Panc1 (cell line): ENCODE measurements around the gene MYRIP. TPM values are rescaled to one million over a fixed set of nuclear protein-coding genes. Genes with fewer than 3 reads are reported as not detected.

Experiments
- ATAC-seq: fragments of 200-7000 bp; cut with Tn5 transposase; 2 replicates; pipeline ENCODE4 v1.9.1; 2020; ENCODE audit warnings: mild to moderate bottlenecking, moderate library complexity
- BruUV-seq: library from RNA; stranded (reverse); fragments of 400-500 nt; replicated peaks from 2 replicates; lab custom pipeline; 2021; lab: Mats Ljungman, UMichigan
- CTCF ChIA-PET: fragments of 300-600 bp; sonication (Branson Sonifier 250); formaldehyde crosslinking; loops from one replicate; lab custom pipeline; 2022; ENCODE audit warnings: antibody characterized with exemption; lab: Charles Lee
- POLR2A ChIA-PET: fragments of 300-600 bp; sonication (Branson Sonifier 250); formaldehyde crosslinking; loops from one replicate; lab custom pipeline; 2022; ENCODE audit warnings: antibody characterized with exemption; lab: Charles Lee
- DNase-seq: peaks from one replicate; pipeline ENCODE4 v3.0.0-alpha.2; 2010; ENCODE audit warnings: low read depth, low spot score
- H3K27ac ChIP-seq: 2 replicates; pipeline ENCODE4 v1.5.1; 2011; ENCODE audit warnings: mild to moderate bottlenecking, low read length, inconsistent platforms
- H3K27me3 ChIP-seq: fragments of 200-500 bp; sonication (Bioruptor generic); 2 replicates; pipeline ENCODE4 v1.6.0; 2014; ENCODE audit warnings: low read length, inconsistent platforms; ENCODE audit not compliant: control insufficient read depth, insufficient read depth
- H3K36me3 ChIP-seq: fragments of 200-500 bp; sonication (Bioruptor generic); 2 replicates; pipeline ENCODE4 v1.5.1; 2014; ENCODE audit warnings: inconsistent platforms, mild to moderate bottlenecking, low read length, moderate library complexity; ENCODE audit not compliant: control insufficient read depth, insufficient read depth
- H3K4me1 ChIP-seq: 2 replicates; pipeline ENCODE4 v1.5.1; 2011; ENCODE audit warnings: inconsistent platforms, mild to moderate bottlenecking, low read length, moderate library complexity; ENCODE audit not compliant: control insufficient read depth, insufficient read depth
- H3K4me3 ChIP-seq, 2 experiments: 2 replicates each; pipeline ENCODE4 v1.5.1; 2011 to 2012; ENCODE audit warnings: low read depth in 2 of 2, low read length in 2 of 2, mild to moderate bottlenecking in 2 of 2, inconsistent platforms in 1 of 2, moderate library complexity in 1 of 2
- H3K9me3 ChIP-seq: fragments of 200-500 bp; sonication (Bioruptor generic); 2 replicates; pipeline ENCODE4 v1.5.1; 2014; ENCODE audit warnings: low read depth, mild to moderate bottlenecking, inconsistent platforms, low read length, moderate library complexity; ENCODE audit not compliant: control insufficient read depth, insufficient read depth
- POLR2AphosphoS5 ChIP-seq: IDR thresholded peaks from 2 replicates; pipeline ENCODE4 v1.6.1; 2012; ENCODE audit warnings: mild to moderate bottlenecking, low read depth, low read length, moderate library complexity
- SIN3A ChIP-seq: IDR thresholded peaks from 2 replicates; pipeline ENCODE4 v1.6.1; 2012; ENCODE audit warnings: low read depth, mild to moderate bottlenecking, low read length, moderate library complexity, borderline replicate concordance; ENCODE audit not compliant: insufficient read depth
- TCF7L2 ChIP-seq: IDR thresholded peaks from 2 replicates; pipeline ENCODE4 v1.6.1; 2011; ENCODE audit warnings: mild to moderate bottlenecking, low read depth, low read length, inconsistent platforms
- in situ Hi-C: cut with HindIII; loops from 2 replicates; pipeline ENCODE4 v1.10.0; 2016; ENCODE audit warnings: low sequenced_read_pairs, low pct_unique_long_range_greater_than_20kb
- intact Hi-C: fragments of 100-400 bp; cut with micrococcal nuclease; formaldehyde crosslinking; loops from one replicate; pipeline ENCODE4 v1.10.0; 2022; ENCODE audit not compliant: unreplicated experiment
- total RNA-seq: library from RNA; stranded (reverse); gene quantifications from one replicate; pipeline ENCODE4 v1.2.1, GENCODE V29; 2021; ENCODE audit not compliant: unreplicated experiment
- TF ChIP-seq, protein P1 (sequence below): fragments of 450-650 bp; IDR thresholded peaks from 2 replicates; pipeline ENCODE4 v1.5.1; 2017; ENCODE audit warnings: mild to moderate bottlenecking
- TF ChIP-seq, protein P2 (sequence below), 2 experiments: IDR thresholded peaks; 2 replicates each; pipeline ENCODE4 v1.6.1; 2011 to 2012; ENCODE audit warnings: low read depth in 2 of 2, control low read depth in 1 of 2, low read length in 1 of 2, mild to moderate bottlenecking in 1 of 2, moderate library complexity in 1 of 2; ENCODE audit not compliant: insufficient read depth in 1 of 2

MYRIP gene
- total RNA-seq, 1 experiment from 2014 or later: 0.59 TPM

DNA sequence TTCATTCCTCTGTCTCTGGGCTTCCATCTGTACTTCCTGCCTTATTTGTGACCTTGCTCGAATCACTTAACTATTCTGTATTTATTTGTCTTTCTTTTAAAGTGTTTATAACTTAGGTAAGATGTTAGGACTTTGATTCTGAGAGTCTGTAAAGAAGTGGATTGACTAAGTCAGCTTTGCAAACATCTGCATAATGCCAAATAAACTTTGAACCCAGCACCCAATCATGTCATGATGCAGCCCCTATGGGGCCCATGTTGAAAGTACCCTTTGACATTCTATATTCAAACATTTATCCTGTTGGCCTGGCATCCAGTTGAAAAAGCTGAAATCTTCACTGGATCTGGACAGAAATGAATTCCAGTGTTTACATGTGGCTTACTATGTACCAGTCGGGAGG is 3.8 kb upstream of the MYRIP start:
- no peaks in the 10 kb centered on the region for H3K36me3 ChIP-seq
- H3K27ac ChIP-seq: no peak overlapping the region
- no peaks in the 10 kb centered on the region; the same call in 1 of the 2 replicates for H3K27me3 ChIP-seq
- H3K4me1 ChIP-seq: no peaks in the 10 kb centered on the region
- ATAC-seq (no peak), DNase-seq (no peak)
- ChIA-PET CTCF (no interaction called here), POLR2A (no interaction called here)
- no peak for TF ChIP-seq SIN3A
- no peak for TF ChIP-seq TCF7L2
- TF ChIP-seq, protein P1, sequence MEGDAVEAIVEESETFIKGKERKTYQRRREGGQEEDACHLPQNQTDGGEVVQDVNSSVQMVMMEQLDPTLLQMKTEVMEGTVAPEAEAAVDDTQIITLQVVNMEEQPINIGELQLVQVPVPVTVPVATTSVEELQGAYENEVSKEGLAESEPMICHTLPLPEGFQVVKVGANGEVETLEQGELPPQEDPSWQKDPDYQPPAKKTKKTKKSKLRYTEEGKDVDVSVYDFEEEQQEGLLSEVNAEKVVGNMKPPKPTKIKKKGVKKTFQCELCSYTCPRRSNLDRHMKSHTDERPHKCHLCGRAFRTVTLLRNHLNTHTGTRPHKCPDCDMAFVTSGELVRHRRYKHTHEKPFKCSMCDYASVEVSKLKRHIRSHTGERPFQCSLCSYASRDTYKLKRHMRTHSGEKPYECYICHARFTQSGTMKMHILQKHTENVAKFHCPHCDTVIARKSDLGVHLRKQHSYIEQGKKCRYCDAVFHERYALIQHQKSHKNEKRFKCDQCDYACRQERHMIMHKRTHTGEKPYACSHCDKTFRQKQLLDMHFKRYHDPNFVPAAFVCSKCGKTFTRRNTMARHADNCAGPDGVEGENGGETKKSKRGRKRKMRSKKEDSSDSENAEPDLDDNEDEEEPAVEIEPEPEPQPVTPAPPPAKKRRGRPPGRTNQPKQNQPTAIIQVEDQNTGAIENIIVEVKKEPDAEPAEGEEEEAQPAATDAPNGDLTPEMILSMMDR: no peak
- TF ChIP-seq POLR2AphosphoS5: no peak
- TF ChIP-seq, protein P2, sequence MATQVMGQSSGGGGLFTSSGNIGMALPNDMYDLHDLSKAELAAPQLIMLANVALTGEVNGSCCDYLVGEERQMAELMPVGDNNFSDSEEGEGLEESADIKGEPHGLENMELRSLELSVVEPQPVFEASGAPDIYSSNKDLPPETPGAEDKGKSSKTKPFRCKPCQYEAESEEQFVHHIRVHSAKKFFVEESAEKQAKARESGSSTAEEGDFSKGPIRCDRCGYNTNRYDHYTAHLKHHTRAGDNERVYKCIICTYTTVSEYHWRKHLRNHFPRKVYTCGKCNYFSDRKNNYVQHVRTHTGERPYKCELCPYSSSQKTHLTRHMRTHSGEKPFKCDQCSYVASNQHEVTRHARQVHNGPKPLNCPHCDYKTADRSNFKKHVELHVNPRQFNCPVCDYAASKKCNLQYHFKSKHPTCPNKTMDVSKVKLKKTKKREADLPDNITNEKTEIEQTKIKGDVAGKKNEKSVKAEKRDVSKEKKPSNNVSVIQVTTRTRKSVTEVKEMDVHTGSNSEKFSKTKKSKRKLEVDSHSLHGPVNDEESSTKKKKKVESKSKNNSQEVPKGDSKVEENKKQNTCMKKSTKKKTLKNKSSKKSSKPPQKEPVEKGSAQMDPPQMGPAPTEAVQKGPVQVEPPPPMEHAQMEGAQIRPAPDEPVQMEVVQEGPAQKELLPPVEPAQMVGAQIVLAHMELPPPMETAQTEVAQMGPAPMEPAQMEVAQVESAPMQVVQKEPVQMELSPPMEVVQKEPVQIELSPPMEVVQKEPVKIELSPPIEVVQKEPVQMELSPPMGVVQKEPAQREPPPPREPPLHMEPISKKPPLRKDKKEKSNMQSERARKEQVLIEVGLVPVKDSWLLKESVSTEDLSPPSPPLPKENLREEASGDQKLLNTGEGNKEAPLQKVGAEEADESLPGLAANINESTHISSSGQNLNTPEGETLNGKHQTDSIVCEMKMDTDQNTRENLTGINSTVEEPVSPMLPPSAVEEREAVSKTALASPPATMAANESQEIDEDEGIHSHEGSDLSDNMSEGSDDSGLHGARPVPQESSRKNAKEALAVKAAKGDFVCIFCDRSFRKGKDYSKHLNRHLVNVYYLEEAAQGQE (IDR thresholded peaks at IDR 0.05; ENCODE audit: insufficient read depth in 1 of 2, low read depth in 2 of 2, low read length in 1 of 2): no peak
- no peak overlapping the region for H3K4me3 ChIP-seq
- BruUV-seq: no TSS peak
- in situ Hi-C loops: no loop called here
- H3K9me3 ChIP-seq: no peaks in the 10 kb centered on the region
- intact Hi-C loops: no loop called here

DNA sequence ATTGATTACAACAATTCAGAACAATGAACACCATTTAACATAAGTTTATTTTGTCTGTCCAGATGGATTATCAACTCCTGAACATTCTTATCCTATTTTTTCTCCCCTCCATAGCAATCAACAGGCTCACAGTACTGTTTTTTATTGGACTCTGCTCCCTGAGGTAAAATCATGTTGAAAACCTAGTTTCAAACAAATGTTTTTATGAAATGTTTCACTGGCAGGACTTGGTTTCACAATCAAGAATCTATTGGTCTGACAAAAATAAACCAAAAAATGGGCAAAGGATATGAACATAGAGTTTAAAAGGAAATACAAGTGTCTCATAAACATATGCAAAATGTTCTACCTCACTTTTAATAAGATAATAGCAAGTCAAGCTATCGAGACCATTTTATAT is 2.6 kb upstream of the MYRIP start:
- H3K27ac ChIP-seq: no peak overlapping the region
- intact Hi-C loops: no loop called here
- H3K9me3 ChIP-seq: no peaks in the 10 kb centered on the region
- H3K4me3 ChIP-seq: no peak overlapping the region
- H3K36me3 ChIP-seq: no peaks in the 10 kb centered on the region
- in situ Hi-C loops: no loop called here
- POLR2A ChIA-PET: no interaction called here
- CTCF ChIA-PET: no interaction called here
- no peaks in the 10 kb centered on the region; the same call in 1 of the 2 replicates for H3K27me3 ChIP-seq
- no peaks in the 10 kb centered on the region for H3K4me1 ChIP-seq
- ATAC-seq (no peak), DNase-seq (no peak)
- no TSS peak for BruUV-seq
- no peak for TF ChIP-seq POLR2AphosphoS5
- no peak for TF ChIP-seq SIN3A
- TF ChIP-seq, protein P1: no peak
- TF ChIP-seq TCF7L2: no peak
- TF ChIP-seq, protein P2 (IDR thresholded peaks at IDR 0.05; ENCODE audit: insufficient read depth in 1 of 2, low read depth in 2 of 2, low read length in 1 of 2): no peak
